GM19025 (cell line): Measurements from ENCODE around the gene PNLIPRP2.

Source experiments
- ATAC-seq: cut with Tn5 transposase; IDR thresholded peaks from one replicate; pipeline ENCODE4 v1.9.1; 2021; ENCODE audit warnings: mild to moderate bottlenecking, low read depth, moderate library complexity; ENCODE audit not compliant: unreplicated experiment

PNLIPRP2 gene

DNA sequence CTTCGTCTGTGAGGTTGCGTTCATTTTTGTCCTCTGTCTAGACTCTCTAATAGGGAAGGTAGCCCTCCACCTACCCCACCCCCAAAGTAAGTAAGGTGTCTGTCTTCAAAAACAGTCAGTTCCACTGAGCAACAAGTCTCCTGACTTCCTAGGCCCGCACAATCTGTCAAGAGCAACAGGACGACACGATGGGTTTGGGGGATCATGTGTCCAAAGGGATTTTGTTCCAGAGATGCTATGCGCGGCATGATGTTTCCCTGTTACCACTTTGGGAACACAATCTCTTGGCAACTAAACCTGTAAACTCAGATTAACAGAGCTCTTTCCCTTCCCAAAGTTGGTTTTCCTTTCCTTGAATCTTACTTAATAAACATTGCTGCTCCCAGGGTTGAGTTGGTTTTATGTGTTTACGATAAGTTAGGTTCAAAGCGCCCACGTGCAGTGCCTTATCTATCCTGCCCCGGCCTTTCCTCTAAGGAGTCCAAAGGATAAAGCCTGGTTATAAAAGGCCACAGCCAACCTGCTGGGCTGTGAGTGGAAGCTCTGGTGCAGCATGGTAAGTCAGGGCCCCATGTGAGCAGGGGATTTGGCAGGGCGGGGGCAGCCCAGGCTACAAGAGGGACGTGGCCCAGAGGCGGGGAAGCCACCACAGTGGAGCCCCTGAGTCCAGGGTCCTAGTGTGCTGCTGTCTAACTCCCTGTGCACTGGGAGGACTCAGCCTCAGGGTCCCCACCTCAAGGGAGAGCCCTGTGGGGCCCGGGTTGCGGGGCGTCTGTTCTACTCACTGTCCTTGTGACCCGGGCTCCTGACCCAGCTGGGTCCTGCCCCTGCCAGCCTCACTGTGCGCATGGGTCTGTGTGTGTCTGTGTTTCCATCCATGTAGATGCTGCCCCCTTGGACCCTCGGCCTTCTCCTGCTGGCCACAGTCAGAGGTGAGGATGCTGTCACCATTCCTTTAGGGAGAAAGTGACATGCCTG lies at the start of gene PNLIPRP2:
Gene PNLIPRP2 (plus strand): TSS at position 531 of the 978 bp plus-strand sequence.
- ATAC-seq: no peak

- no peak for ATAC-seq
These were observed 46.0 kb upstream of the PNLIPRP2 start for GRCh38 chr10:116574797-116575196.

- no peak for ATAC-seq
These were observed 32.7 kb upstream of the PNLIPRP2 start for GRCh38 chr10:116587878-116588591.

DNA sequence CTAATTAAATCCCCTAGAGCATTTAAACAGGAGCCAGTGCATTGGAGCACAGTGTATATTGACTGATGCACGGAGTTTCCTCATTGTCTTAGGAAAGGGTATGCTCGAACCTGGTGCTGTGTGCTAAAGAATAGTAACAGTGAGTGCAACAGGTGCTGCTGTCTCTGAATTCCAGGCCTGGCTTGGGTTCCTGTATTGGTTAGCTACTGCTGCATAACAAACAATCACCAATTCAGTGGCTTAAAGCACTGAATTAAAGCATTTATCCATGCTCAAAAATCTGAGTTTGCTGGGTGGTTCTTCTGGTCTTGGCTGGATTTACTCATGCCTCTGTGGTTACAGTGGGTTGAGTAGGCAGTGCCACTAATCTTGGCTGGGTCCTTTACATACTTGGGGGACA lies 31.8 kb upstream of the PNLIPRP2 start:
- ATAC-seq: no peak

DNA sequence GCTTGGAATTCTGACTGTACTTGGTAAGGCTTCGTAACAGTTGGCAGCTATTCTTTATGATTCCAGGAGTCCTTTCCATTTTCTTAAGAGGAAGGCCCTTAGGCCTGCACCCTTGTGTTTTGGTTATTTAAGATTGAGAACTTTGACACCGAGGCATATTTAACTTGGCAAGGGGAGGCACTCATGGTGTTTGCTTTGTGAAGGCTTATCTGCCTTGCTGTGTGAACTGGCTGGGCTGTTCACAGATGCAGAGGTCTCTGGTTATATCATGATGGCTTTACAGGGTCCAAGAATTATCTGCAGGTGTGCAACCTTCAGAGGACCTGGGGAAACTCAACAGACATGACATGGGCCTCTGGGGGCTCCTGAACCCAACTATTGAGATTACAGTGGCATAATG lies 30.8 kb upstream of the PNLIPRP2 start:
- ATAC-seq: no peak

DNA sequence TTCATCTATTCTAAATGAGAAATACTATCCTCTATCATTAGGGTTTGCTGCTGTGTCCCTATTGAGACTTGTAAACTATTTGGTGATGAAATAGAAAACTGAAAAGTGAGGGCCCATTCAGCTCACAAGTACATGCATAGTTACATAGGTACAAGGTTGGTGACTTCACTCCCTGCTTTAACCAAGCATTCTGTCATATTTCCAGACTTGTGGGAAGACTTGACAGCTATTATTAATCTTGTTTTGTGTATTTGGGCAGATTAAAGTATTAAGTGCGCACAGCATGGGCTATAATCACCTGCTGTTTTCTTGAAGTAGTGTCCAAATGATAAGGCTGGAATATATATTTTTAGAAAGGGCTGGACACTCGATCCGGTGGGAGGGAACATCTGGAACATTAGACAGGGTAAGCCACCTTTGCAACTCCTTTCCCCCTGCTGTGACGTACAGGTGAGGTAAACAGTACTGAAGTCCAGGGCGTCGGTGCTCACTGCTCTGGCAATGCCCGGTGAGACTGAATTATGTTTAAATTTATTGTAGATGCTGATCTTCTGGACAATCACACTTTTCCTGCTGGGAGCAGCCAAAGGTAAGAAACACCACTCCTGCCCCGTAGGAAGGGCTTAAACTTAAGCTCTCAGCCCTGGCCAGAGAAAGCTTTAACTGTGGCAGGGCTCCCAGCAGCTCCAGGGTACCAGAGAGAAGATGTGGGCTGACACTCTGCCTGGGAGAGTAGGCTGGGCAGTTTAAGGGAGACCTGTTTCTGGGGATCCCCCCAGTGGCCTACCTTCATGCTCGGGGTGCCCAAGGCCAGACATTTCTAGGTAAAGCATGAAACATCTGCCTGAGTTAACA lies 29.9 kb upstream of the PNLIPRP2 start, which contains the start of gene PNLIPRP1:
Gene PNLIPRP1 (plus strand): TSS at position 370 of the 855 bp plus-strand sequence. CDS start 171 bp downstream, at position 541.
- ATAC-seq: no peak

DNA sequence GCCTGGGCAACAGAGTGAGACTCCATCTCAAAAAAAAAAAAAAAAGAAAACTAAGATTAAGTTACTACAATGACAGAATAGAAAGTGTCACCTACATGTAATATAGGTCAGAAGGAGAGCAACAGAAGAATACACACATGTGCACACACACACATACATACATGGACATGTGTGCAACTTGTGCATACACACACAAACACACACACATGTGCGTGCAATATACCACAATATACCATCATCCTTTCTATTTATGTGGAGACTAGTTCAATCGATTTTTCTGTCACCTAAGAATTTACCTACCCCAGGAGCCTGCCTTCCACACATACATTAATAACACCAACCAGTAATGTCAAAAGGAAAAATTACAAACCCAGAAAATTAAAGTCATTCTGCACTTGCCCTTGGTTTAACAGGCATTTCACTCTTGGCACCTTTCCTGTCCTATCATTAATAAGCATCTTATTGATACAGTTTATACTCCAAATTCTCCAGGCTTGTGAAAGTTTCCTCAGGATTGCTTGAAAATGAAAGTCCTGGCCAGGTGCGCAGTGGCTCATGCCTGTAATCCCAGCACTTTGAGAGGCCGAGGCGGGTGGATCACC lies 27.5 kb upstream of the PNLIPRP2 start:
- ATAC-seq: no peak

GRCh38 chr10:116594525-116595035 lies 26.2 kb upstream of the PNLIPRP2 start:
- ATAC-seq: no peak

DNA sequence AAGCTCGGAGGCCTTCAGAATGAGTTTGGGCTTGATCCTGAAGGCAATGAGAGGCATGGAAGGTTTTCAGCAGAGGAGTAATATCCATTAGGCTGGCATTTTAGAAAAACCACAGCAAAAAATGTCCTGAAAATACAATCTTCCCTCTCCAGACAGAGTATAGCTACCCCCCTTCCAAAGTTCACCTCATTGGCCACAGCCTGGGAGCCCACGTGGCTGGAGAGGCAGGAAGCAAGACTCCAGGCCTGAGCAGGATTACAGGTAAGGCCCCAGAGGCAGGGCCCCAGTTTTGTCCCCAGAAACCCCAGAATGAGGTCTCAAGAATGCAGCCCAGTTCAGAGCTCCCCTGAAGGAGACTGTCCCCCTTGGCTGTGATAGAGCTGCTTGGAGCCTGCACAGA lies 24.7 kb upstream of the PNLIPRP2 start:
- ATAC-seq: no peak

GRCh38 chr10:116597543-116597942 lies 23.2 kb upstream of the PNLIPRP2 start:
- ATAC-seq: no peak

DNA sequence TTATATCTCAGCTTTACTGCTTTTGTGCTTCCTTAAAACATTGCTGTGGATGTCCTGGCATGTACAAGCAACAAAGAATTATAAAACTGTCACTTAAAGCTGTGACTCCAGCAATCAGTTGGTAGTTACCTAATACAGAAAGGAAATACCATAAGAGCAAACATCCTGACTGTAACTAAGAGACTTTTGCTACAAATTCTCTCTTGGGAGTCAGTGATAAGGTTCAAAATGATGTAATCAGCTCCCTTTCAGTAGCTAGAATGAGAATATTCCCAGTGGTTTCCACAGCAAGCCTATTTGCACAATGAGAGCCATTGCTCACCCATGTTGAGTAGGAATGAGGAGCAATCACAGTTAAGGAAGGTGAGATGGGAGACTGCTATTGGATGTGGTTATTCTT lies 22.4 kb upstream of the PNLIPRP2 start:
- no peak for ATAC-seq

GRCh38 chr10:116599991-116600390 lies 20.8 kb upstream of the PNLIPRP2 start:
- ATAC-seq: no peak

- ATAC-seq: no peak
These were observed 17.9 kb upstream of the PNLIPRP2 start for GRCh38 chr10:116602648-116603400.

GRCh38 chr10:116606061-116606483 lies 14.7 kb upstream of the PNLIPRP2 start:
- ATAC-seq: no peak

DNA sequence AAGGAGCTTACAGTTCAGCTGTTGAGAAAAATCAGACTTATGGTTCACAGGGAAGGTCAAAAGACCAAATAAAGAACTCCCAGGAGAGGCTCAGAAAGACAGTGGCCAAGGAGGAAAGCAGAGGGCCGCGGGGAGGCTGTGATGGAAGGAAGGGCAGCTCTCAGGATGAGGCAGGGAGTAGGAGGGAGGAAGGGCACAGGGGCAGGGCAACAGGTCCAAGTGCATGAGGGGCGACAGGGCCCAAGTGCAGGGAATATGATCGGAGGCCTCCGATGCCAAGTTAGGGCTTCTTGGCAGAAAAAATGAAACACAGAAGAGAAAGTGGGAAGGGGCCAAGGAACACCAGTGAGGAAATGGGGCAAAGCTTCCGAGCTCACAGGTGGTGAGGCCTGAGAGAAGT lies 13.4 kb upstream of the PNLIPRP2 start:
- no peak for ATAC-seq

GRCh38 chr10:116608686-116609594 lies 11.8 kb upstream of the PNLIPRP2 start:
- ATAC-seq: no peak

GRCh38 chr10:116610443-116611152 lies 10.2 kb upstream of the PNLIPRP2 start:
- ATAC-seq: no peak
